Mucosa of descending colon (tissue), 3 donors: Measurements from ENCODE around the gene CCDC85C. TPM values are rescaled to one million over a fixed set of nuclear protein-coding genes. Genes with fewer than 3 reads are reported as not detected.

ENCODE experiments used
- ATAC-seq: fragments of 200-7000 bp; cut with Tn5 transposase; one replicate; pipeline ENCODE4 v1.9.1; 2020; ENCODE audit warnings: mild to moderate bottlenecking, moderate library complexity
- DNase-seq, 3 donors: peaks; one replicate each; pipeline ENCODE4 v3.0.0-alpha.2; 2020
- H3K36me3 ChIP-seq: fragments of 200-600 bp; one replicate; pipeline ENCODE4 v1.8.0; 2021; ENCODE audit warnings: low read depth, mild to moderate bottlenecking
- H3K4me1 ChIP-seq: fragments of 200-600 bp; one replicate; pipeline ENCODE4 v1.8.0; 2021; ENCODE audit warnings: low read depth, mild to moderate bottlenecking
- H3K4me3 ChIP-seq: fragments of 200-600 bp; one replicate; pipeline ENCODE4 v1.8.0; 2021; ENCODE audit warnings: mild to moderate bottlenecking
- H3K9me3 ChIP-seq: fragments of 200-600 bp; one replicate; pipeline ENCODE4 v1.8.0; 2021; ENCODE audit warnings: mild to moderate bottlenecking
- intact Hi-C, 2 donors: fragments of 100-400 bp; cut with DNase I in 1 of 2; cut with micrococcal nuclease in 1 of 2; formaldehyde crosslinking; loops; one replicate each; pipeline versions ENCODE4 v1.11.0 to v1.11.1; 2022; cut with DNase I, micrococcal nuclease
- total RNA-seq, 3 donors: library from RNA; stranded (reverse); fragmentation: NEBNext Ultra II Directional in 2 of 3; extraction: Animal tissue kit (Norgen Biotek cat#: 25700) in 2 of 3; gene quantifications; one replicate each; pipeline versions ENCODE4 v1.2.1 to v1.2.4, GENCODE V29; 2021 to 2023
- TF ChIP-seq, protein P1 (sequence below): fragments of 200-600 bp; IDR thresholded peaks from one replicate; pipeline ENCODE4 v1.8.0; 2022; ENCODE audit warnings: antibody characterized with exemption, mild to moderate bottlenecking
- donor health status: DM: no; HTN: no; CAD: no; lungs with moderate emphysema.
- donor health status: DM: no; HTN: no; CAD: no.
- donor health status: DM: no; HTN: yes; CAD: no.

Gene CCDC85C
- total RNA-seq, 3 donors from 2014 or later: 66.2 to 102 (median 66.2) TPM

DNA sequence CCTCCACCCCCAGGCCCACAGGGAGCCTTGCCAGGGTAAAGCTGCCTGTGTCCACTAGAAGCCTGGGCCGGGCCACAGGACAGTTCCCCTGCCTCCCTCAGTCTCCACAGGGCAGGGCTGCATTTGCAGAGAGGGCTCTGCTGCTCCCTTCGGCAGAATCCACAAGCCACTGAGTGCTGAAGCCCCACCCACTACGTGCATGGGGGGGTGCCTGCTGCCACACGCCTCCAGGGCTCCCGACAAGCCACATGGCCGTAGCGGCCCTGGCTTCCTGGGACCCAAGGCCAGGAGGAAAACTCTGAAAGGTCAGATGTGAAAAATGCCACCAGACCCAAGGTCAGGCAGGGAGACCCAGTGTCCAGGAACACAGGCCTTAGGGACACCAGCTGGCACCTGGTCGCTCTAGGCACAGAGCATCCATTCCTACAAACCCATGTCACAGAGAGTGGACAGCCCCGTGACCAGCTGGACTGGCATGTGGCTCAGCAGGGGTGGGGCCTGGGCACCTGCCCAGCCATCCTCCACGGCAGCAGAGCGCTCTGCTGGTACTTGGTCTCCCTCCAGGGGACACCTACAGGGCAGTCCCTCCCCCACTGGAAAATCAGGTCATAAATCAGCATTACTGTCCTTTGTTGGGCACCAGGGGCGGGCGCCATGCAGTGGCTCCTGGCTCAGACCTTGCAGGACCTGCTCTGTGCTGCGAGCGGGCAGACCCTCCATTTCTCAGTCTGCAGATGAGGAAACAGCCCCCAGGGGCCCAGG, 42.9 kb downstream of the CCDC85C start:
- TF ChIP-seq, protein P1, sequence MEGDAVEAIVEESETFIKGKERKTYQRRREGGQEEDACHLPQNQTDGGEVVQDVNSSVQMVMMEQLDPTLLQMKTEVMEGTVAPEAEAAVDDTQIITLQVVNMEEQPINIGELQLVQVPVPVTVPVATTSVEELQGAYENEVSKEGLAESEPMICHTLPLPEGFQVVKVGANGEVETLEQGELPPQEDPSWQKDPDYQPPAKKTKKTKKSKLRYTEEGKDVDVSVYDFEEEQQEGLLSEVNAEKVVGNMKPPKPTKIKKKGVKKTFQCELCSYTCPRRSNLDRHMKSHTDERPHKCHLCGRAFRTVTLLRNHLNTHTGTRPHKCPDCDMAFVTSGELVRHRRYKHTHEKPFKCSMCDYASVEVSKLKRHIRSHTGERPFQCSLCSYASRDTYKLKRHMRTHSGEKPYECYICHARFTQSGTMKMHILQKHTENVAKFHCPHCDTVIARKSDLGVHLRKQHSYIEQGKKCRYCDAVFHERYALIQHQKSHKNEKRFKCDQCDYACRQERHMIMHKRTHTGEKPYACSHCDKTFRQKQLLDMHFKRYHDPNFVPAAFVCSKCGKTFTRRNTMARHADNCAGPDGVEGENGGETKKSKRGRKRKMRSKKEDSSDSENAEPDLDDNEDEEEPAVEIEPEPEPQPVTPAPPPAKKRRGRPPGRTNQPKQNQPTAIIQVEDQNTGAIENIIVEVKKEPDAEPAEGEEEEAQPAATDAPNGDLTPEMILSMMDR: no peak
- ATAC-seq: peak; percentile 10
- H3K4me3 ChIP-seq: no peak overlapping the region
- no peaks in the 10 kb centered on the region for H3K9me3 ChIP-seq
- DNase-seq: peak in 1 of 3 donors; percentile 49
- H3K4me1 ChIP-seq: peaks cover 30% of the 10 kb centered on the region
- no peaks in the 10 kb centered on the region for H3K36me3 ChIP-seq
- intact Hi-C loops: no loop called here

DNA sequence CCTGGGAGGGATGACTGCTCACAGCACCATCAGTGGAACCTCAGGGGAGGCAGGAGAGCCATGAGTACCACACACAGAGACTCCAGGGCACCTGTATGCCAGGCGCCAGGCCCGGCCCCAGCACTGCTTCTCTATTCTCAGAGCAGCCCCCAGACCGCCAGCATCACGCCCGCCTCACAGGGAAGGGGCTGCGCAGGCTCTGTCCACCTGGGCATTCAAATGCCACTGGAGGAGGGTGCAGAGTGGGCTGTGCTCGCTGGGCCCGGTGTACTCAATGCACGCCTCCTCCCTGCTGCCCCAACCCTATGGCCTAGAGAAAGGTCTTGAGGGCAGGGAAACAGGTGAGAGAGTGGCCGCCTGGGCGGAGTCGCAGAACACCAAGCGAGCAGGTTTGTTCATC, 43.6 kb downstream of the CCDC85C start:
- no peaks in the 10 kb centered on the region for H3K36me3 ChIP-seq
- ATAC-seq (no peak), DNase-seq (no peak)

DNA sequence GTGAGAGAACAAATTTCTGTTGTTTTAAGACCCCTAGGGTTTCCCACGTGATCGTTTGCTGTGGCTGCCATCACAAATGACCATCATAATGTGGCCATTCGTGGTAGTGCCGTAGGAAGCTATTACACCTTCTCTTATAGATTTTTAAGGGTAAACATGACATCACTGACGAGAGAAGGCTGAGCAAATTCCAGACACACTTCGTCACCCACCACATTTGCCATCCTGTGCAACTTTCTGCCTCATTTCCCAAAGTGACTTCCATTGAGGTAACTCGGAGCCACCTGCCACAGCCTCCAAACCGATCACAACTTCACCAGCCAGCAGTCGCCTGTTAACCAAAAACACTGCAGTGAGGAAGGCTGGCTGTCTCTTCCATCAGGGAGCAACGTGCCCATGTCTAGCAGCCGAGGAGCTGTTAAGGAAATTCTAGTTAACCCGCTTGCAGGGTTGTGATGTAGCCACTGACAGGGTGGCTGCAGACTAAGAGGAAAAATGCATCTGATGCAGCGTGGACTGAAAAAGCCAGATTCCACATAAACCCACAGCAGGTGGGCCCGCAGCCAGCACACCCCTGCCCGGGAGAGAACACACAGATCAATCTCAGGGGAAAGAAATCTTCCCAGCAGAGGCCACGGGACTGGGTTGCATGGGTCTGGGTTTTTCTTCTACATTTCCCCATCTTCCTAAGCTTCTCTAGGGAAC, 44.6 kb downstream of the CCDC85C start:
- intact Hi-C loops: no loop called here
- no peak overlapping the region for H3K4me3 ChIP-seq
- TF ChIP-seq, protein P1: no peak
- peak in 1 of 3 donors; percentile 25 for DNase-seq
- no peak for ATAC-seq
- no peaks in the 10 kb centered on the region for H3K36me3 ChIP-seq
- peaks cover 33% of the 10 kb centered on the region for H3K4me1 ChIP-seq
- no peaks in the 10 kb centered on the region for H3K9me3 ChIP-seq

More for the DNA sequence above, 43.6 kb downstream of the CCDC85C start:
- peaks cover 31% of the 10 kb centered on the region for H3K4me1 ChIP-seq
- H3K4me3 ChIP-seq: no peak overlapping the region
- intact Hi-C loops: no loop called here
- H3K9me3 ChIP-seq: no peaks in the 10 kb centered on the region
- TF ChIP-seq, protein P1: no peak

DNA sequence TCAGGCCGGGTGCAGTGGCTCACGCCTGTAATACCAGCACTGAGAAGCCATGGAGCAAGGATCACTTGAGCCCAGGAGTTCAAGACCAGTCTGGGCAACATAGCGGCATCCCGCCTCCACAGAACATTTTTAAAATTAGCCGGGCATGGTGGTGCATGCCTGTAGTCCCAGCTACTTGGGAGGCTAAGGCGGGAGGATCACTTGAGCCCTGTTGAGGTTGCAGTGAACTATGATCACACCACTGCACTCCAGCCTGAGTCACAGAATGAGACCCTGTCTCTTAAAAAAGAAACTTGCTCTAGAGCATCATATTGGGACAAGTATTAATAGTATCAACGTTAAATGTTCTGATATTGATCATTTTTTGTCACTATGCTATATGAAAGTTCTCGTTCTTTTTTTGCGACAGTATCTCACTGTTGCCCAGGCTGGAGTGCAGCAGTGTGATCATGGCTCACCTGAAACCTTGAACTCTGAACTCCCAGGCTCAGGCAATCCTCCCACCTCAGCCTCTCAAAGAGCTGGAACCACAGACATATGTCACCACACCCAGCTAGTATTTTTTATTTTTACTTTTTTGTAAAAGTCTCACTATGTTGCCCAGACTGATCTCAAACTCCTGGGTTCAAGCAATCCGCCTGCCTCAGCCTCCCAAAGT, 47.7 kb downstream of the CCDC85C start:
- DNase-seq (no peak), ATAC-seq (no peak)
- H3K4me3 ChIP-seq: no peak overlapping the region
- TF ChIP-seq, protein P1: no peak
- peaks cover 38% of the 10 kb centered on the region for H3K4me1 ChIP-seq
- no peaks in the 10 kb centered on the region for H3K36me3 ChIP-seq
- intact Hi-C loops: no loop called here
- no peaks in the 10 kb centered on the region for H3K9me3 ChIP-seq

DNA sequence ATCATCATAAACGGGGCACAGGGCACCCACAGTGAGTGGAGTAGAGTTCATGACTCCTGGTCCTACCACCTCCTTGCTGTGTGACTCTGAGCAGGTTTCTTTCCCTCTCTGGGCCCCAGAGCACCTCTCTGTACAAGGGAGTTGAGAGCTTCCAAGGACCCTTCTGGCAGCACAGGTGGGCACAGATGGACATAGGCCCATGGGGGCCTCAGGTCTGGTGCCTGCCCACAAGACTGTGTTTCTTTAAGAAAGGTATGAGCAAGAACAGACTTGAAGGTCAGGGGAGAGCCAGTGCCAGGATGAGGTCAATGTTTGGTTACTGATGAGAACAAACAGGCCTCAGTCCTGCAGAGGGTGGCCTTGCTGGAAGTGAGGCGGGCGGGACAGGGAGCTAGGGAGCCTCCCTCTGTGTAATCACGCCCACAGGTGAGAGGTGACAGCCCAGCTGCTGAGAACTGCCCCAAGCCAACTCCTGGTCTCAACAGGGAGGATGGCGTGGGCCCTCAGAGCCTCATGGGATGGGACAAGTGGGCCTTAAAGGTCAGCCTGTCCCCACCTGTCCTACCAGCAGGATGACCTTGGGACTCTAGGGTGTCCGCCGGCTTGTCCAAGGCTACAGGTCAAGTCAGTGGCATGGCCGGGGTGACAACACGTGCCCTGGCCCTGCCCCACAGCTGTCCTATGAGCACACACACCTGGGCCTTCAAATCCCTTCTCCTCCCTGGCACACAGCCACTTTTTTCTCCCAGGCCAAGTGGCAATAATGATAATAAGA, 49.1 kb downstream of the CCDC85C start:
- ATAC-seq (peak; percentile 56), DNase-seq (peak; percentile 56 to 79 (median 66))
- Histone ChIP-seq H3K36me3 (no peaks in the 10 kb centered on the region), H3K9me3 (no peaks in the 10 kb centered on the region), H3K4me3 (no peak overlapping the region), H3K4me1 (peaks cover 36% of the 10 kb centered on the region)
- TF ChIP-seq, protein P1: no peak
- intact Hi-C loops: no loop called here
